Thoracic aorta (tissue), 2 donors: ENCODE results near the gene PASK. TPM values are rescaled to one million over a fixed set of nuclear protein-coding genes. Genes with fewer than 3 reads are reported as not detected.

Source experiments
- ATAC-seq: fragments of 150-250 bp; one replicate; pipeline ENCODE4 v1.8.0; 2017; ENCODE audit warnings: low read depth; ENCODE audit not compliant: insufficient number of reproducible peaks, low FRiP score
- DNase-seq: peaks from one replicate; pipeline ENCODE4 v3.0.0-alpha.2; 2020; ENCODE audit warnings: low spot score
- H3K27ac ChIP-seq, 2 donors: fragments of 200-600 bp; sonication (generic); 1 replicate in 1 of 2; 2 replicates in 1 of 2; pipeline ENCODE4 v1.5.1; 2016; ENCODE audit warnings: mild to moderate bottlenecking in 2 of 2, moderate library complexity in 2 of 2
- H3K27me3 ChIP-seq: fragments of 200-600 bp; sonication (generic); replicated peaks from 2 replicates; pipeline ENCODE4 v1.6.0; 2016; ENCODE audit warnings: mild to moderate bottlenecking; ENCODE audit not compliant: insufficient read depth
- H3K36me3 ChIP-seq: fragments of 200-600 bp; sonication (generic); one replicate; pipeline ENCODE4 v1.5.1; 2016
- H3K4me1 ChIP-seq, 2 donors: fragments of 200-600 bp; sonication (generic); 1 replicate in 1 of 2; 2 replicates in 1 of 2; pipeline versions ENCODE4 v1.5.1 to v1.6.0; 2016; ENCODE audit warnings: low read depth in 2 of 2, mild to moderate bottlenecking in 1 of 2; ENCODE audit not compliant: control insufficient read depth in 1 of 2
- H3K4me3 ChIP-seq: fragments of 200-600 bp; sonication (generic); 2 replicates; pipeline ENCODE4 v1.5.1; 2016; ENCODE audit warnings: mild to moderate bottlenecking
- H3K9me3 ChIP-seq: fragments of 200-600 bp; sonication (generic); 2 replicates; pipeline ENCODE4 v1.5.1; 2016
- CTCF ChIP-seq: fragments of 200-600 bp; sonication (generic); IDR thresholded peaks from one replicate; pipeline ENCODE4 v1.5.1; 2019; ENCODE audit warnings: antibody characterized with exemption
- total RNA-seq, 2 donors: library from RNA; depleted of rRNA; stranded (reverse); fragments of >200 nt; gene quantifications; one replicate each; pipeline versions ENCODE4 v1.1.0 to v1.2.3, GENCODE V29; 2016

PASK gene
- total RNA-seq, 2 donors from 2014 or later, result 3.1 to 3.5 TPM

GRCh38 chr2:241070811-241071676 is 78.2 kb downstream of the PASK start:
- TF ChIP-seq CTCF, result no peak
- H3K4me1 ChIP-seq, result no peaks in the 10 kb centered on the region
- no peak overlapping the region for H3K4me3 ChIP-seq
- DNase-seq, result no peak
- no peak overlapping the region for H3K27ac ChIP-seq
- peaks cover 80% of the 10 kb centered on the region for H3K36me3 ChIP-seq
- H3K27me3 ChIP-seq, result no peaks in the 10 kb centered on the region
- H3K9me3 ChIP-seq, result no peaks in the 10 kb centered on the region
- no peak for ATAC-seq

GRCh38 chr2:241070361-241070760 is 78.9 kb downstream of the PASK start:
- DNase-seq (no peak), ATAC-seq (no peak)
- Histone ChIP-seq H3K4me1 (no peaks in the 10 kb centered on the region), H3K4me3 (no peak overlapping the region), H3K9me3 (no peaks in the 10 kb centered on the region), H3K36me3 (peaks cover 79% of the 10 kb centered on the region), H3K27ac (no peak overlapping the region), H3K27me3 (no peaks in the 10 kb centered on the region)
- TF ChIP-seq CTCF, result no peak

GRCh38 chr2:241069821-241070281 is 79.4 kb downstream of the PASK start:
- no peak for DNase-seq
- Histone ChIP-seq H3K27me3 (no peaks in the 10 kb centered on the region), H3K36me3 (peaks cover 79% of the 10 kb centered on the region), H3K4me3 (no peak overlapping the region), H3K9me3 (no peaks in the 10 kb centered on the region), H3K4me1 (no peaks in the 10 kb centered on the region), H3K27ac (no peak overlapping the region)
- TF ChIP-seq CTCF, result no peak
- ATAC-seq, result no peak

- DNase-seq, result no peak
- Histone ChIP-seq H3K4me3 (no peak overlapping the region), H3K9me3 (no peaks in the 10 kb centered on the region), H3K4me1 (no peaks in the 10 kb centered on the region), H3K36me3 (peaks cover 75% of the 10 kb centered on the region), H3K27me3 (no peaks in the 10 kb centered on the region), H3K27ac (no peak overlapping the region)
- ATAC-seq, result no peak
- no peak for TF ChIP-seq CTCF
These were observed 80.1 kb downstream of the PASK start for GRCh38 chr2:241068942-241069810.
